DOHH2 (cell line): ENCODE data around the gene AMBRA1.

Experiments used
- H3F3A ChIP-seq: fragments of 200-600 bp; sonication (generic), shearing (Covaris generic); 2 replicates; pipeline ENCODE4 v1.6.0; 2016; ENCODE audit warnings: antibody characterized with exemption, mild to moderate bottlenecking; ENCODE audit not compliant: control insufficient read depth, insufficient read depth
- H3K27ac ChIP-seq: fragments of 200-600 bp; sonication (generic); 2 replicates; pipeline ENCODE4 v1.5.1; 2014; ENCODE audit warnings: low read depth, mild to moderate bottlenecking, low read length, moderate library complexity
- H3K27me3 ChIP-seq: fragments of 200-600 bp; sonication (generic); 2 replicates; pipeline ENCODE4 v1.6.1; 2014; ENCODE audit warnings: mild to moderate bottlenecking, low read length, mixed read lengths; ENCODE audit not compliant: control insufficient read depth
- H3K36me3 ChIP-seq: fragments of 200-600 bp; sonication (generic); 2 replicates; pipeline ENCODE4 v1.6.1; 2014; ENCODE audit warnings: mild to moderate bottlenecking, low read length, moderate library complexity, mixed read lengths; ENCODE audit not compliant: control insufficient read depth
- H3K4me1 ChIP-seq: fragments of 200-600 bp; sonication (generic); 2 replicates; pipeline ENCODE4 v1.6.1; 2014; ENCODE audit warnings: mild to moderate bottlenecking, low read length, mixed read lengths; ENCODE audit not compliant: control insufficient read depth
- H3K4me2 ChIP-seq: fragments of 200-600 bp; sonication (generic); 2 replicates; pipeline ENCODE4 v1.6.0; 2014; ENCODE audit warnings: mild to moderate bottlenecking, low read length, moderate library complexity
- H3K4me3 ChIP-seq: fragments of 200-600 bp; sonication (generic); 2 replicates; pipeline ENCODE4 v1.5.1; 2014; ENCODE audit warnings: mild to moderate bottlenecking, low read length, mixed read lengths
- H3K79me2 ChIP-seq: fragments of 200-600 bp; sonication (generic); 2 replicates; pipeline ENCODE4 v1.6.1; 2014; ENCODE audit warnings: mild to moderate bottlenecking, low read length, mixed read lengths; ENCODE audit not compliant: control insufficient read depth
- H3K9me2 ChIP-seq: fragments of 200-600 bp; sonication (generic); replicated peaks from 2 replicates; pipeline ENCODE4 v1.6.1; 2014; ENCODE audit warnings: mild to moderate bottlenecking, low read length, mixed read lengths; ENCODE audit not compliant: control insufficient read depth
- H3K9me3 ChIP-seq: fragments of 200-600 bp; sonication (generic); 2 replicates; pipeline ENCODE4 v1.6.1; 2014; ENCODE audit warnings: antibody characterized with exemption, low read length, mixed read lengths; ENCODE audit not compliant: control insufficient read depth, insufficient read depth
- H4K20me1 ChIP-seq: fragments of 200-600 bp; sonication (generic); 2 replicates; pipeline ENCODE4 v1.6.0; 2014; ENCODE audit warnings: low read depth, mild to moderate bottlenecking, antibody characterized with exemption, low read length, moderate library complexity; ENCODE audit not compliant: control insufficient read depth, insufficient read depth
- EZH2phosphoT487 ChIP-seq: fragments of 200-600 bp; sonication (generic); IDR thresholded peaks from 2 replicates; pipeline ENCODE4 v1.6.1; 2017; ENCODE audit warnings: borderline replicate concordance, mild to moderate bottlenecking, antibody characterized with exemption, low read length, moderate library complexity, mixed read lengths
- TF ChIP-seq, protein P1 (sequence below): fragments of 200-600 bp; sonication (generic); IDR thresholded peaks from one replicate; pipeline ENCODE4 v1.5.1; 2014; ENCODE audit warnings: antibody characterized with exemption, mild to moderate bottlenecking, low read depth, low read length; ENCODE audit not compliant: poor library complexity, severe bottlenecking

Gene AMBRA1

DNA sequence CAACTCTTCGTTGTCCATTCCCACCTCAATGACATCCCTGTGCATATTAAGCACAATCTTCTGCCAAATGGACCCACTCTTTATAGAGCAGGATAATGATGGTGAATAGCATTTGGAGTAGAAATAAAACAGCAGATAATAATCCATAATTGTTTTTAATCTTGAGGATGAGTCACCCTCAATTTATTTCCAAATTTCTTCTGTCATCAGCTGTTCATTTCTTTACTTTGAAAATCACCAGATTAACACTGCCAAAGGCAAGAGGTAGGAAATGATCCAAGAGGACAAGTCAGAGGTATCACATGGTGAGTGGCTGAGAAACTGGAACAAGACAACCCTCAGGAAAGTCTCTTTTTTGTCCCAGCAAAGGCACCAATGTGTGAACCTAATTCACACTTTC lies 7.3 kb upstream of the AMBRA1 start:
- Histone ChIP-seq H3K9me2 (no peaks in the 10 kb centered on the region), H3K27ac (no peak overlapping the region), H3F3A (peaks cover 5% of the 10 kb centered on the region; the same call in 1 of the 2 replicates), H3K9me3 (no peaks in the 10 kb centered on the region), H3K27me3 (no peaks in the 10 kb centered on the region), H3K79me2 (no peaks in the 10 kb centered on the region), H3K4me1 (peaks cover 28% of the 10 kb centered on the region), H3K4me2 (no peak overlapping the region), H3K4me3 (no peak overlapping the region), H4K20me1 (no peaks in the 10 kb centered on the region), H3K36me3 (peaks cover 5% of the 10 kb centered on the region)
- TF ChIP-seq, protein P1, sequence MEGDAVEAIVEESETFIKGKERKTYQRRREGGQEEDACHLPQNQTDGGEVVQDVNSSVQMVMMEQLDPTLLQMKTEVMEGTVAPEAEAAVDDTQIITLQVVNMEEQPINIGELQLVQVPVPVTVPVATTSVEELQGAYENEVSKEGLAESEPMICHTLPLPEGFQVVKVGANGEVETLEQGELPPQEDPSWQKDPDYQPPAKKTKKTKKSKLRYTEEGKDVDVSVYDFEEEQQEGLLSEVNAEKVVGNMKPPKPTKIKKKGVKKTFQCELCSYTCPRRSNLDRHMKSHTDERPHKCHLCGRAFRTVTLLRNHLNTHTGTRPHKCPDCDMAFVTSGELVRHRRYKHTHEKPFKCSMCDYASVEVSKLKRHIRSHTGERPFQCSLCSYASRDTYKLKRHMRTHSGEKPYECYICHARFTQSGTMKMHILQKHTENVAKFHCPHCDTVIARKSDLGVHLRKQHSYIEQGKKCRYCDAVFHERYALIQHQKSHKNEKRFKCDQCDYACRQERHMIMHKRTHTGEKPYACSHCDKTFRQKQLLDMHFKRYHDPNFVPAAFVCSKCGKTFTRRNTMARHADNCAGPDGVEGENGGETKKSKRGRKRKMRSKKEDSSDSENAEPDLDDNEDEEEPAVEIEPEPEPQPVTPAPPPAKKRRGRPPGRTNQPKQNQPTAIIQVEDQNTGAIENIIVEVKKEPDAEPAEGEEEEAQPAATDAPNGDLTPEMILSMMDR, result no peak
- no peak for TF ChIP-seq EZH2phosphoT487

DNA sequence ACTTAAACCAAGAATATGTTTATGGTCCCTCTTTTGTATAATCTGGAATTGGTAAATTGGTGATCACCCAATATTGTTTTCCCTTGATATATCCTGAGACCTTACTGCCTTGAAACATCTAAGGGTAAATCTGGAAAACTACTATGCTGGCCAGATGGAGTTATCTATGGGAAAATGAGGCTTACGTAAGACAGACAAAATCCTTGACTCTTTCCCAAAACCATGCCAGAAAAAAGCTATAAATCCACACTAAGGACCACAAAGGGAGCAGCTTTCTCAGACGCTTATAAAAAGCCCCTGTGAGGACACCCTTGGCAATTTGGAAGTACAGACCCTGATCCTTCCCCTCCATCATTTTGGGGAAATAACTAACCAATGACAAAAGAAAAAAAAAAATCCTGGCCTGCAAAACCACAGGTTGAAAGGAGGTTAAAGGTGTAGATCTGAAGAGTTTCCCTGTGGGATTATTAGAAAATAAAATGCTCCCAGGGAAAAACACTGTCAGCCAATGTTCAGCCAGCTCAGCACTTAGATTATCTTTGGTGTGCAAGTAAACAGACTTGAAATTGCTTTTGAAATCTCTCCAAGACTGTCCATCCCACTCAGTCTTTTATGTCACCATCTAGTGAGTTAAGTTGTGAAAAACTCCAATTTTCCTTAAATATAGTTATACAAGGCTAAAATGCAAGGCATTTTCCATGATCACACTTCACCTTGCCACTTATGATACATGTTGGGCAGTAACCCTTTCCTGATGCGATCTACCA lies 6.6 kb upstream of the AMBRA1 start:
- no peaks in the 10 kb centered on the region for H3K9me2 ChIP-seq
- peaks cover 5% of the 10 kb centered on the region for H3K36me3 ChIP-seq
- H3F3A ChIP-seq, result peaks cover 5% of the 10 kb centered on the region; the same call in 1 of the 2 replicates
- H3K4me1 ChIP-seq, result peaks cover 28% of the 10 kb centered on the region
- no peaks in the 10 kb centered on the region for H3K9me3 ChIP-seq
- H3K27me3 ChIP-seq, result no peaks in the 10 kb centered on the region
- no peak overlapping the region for H3K27ac ChIP-seq
- no peak overlapping the region for H3K4me3 ChIP-seq
- no peaks in the 10 kb centered on the region for H3K79me2 ChIP-seq
- no peaks in the 10 kb centered on the region for H4K20me1 ChIP-seq
- TF ChIP-seq, protein P1, result no peak
- no peak for TF ChIP-seq EZH2phosphoT487
- no peak overlapping the region for H3K4me2 ChIP-seq

DNA sequence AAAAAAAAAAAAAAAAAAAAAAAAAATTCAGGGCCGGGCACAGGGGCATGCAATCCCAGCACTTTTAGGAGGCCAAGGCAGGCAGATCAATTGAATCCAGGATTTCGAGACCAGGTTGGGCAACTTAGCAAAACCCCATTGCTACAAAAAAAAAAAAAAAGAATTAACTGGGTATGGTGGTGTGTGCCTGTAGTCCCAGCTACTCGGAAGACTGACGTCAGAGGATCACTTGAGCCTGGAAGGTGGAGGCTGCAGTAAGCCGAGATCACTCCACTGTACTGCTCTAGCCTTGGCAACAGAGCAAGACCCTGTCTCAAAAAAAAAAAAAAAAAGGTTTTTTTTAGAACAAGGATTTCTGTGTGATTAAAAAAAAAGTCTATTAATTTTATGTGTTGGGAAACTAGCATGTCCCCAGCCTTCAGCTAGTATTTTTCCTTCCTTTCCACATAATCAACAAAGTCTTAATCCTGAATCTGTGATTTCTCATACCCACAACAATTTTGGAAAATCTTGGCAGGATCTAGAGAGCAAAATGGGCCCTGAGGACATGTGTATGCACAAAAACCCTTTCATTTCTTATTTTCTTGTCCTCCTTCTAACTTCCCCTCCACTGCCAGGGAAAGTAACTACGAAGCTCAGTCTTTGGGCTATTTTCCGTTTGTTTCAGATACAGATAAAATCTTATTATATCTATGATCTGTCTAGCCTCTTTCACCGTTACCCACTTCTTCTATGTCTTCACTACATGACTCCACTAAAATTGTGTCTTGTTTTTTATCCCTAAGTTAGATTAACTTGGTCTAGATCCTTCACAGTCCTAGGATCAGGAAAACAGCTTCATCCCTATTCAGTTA lies 5.7 kb upstream of the AMBRA1 start:
- H3K9me2 ChIP-seq, result no peaks in the 10 kb centered on the region
- no peaks in the 10 kb centered on the region for H4K20me1 ChIP-seq
- no peak overlapping the region for H3K4me2 ChIP-seq
- H3K27me3 ChIP-seq, result no peaks in the 10 kb centered on the region
- no peak overlapping the region for H3K27ac ChIP-seq
- H3K9me3 ChIP-seq, result no peaks in the 10 kb centered on the region
- H3K36me3 ChIP-seq, result peaks cover 5% of the 10 kb centered on the region
- H3K79me2 ChIP-seq, result no peaks in the 10 kb centered on the region
- peaks cover 5% of the 10 kb centered on the region; the same call in 1 of the 2 replicates for H3F3A ChIP-seq
- TF ChIP-seq, protein P1, result no peak
- no peak for TF ChIP-seq EZH2phosphoT487
- no peak overlapping the region for H3K4me3 ChIP-seq
- H3K4me1 ChIP-seq, result peaks cover 25% of the 10 kb centered on the region
